ENCODE data around the gene SLC2A6. TPM values are rescaled to one million over a fixed set of nuclear protein-coding genes. Genes with fewer than 3 reads are reported as not detected.

SLC2A6 gene
- total RNA-seq, 1 donor from 2014 or later: 4.0 TPM

DNA sequence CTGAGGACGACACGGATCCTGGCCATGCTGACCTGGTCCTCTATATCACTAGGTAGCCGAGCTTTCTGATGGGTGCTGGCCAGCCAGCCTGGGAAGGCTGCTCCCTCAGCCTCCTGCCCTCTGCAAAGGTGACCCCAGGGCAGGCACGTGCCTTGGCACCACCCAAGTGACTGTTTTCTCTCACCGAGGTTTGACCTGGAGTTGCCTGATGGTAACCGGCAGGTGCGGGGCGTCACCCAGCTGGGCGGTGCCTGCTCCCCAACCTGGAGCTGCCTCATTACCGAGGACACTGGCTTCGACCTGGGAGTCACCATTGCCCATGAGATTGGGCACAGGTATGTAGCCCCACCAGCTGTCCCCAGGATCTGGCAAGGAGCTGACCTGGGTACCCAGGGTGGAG, 52.9 kb downstream of the SLC2A6 start:
- Mint-ChIP-seq H3K4me1 (peaks cover 11% of the 10 kb centered on the region), H3K27me3 (peaks cover 26% of the 10 kb centered on the region), H3K36me3 (ENCODE audit: low read depth) (no peaks in the 10 kb centered on the region), H3K27ac (no peak overlapping the region), H3K4me3 (no peak overlapping the region), H3K9me3 (no peaks in the 10 kb centered on the region)
- intact Hi-C loops (cut with micrococcal nuclease): no loop called here
- DNase-seq: no peak

DNA sequence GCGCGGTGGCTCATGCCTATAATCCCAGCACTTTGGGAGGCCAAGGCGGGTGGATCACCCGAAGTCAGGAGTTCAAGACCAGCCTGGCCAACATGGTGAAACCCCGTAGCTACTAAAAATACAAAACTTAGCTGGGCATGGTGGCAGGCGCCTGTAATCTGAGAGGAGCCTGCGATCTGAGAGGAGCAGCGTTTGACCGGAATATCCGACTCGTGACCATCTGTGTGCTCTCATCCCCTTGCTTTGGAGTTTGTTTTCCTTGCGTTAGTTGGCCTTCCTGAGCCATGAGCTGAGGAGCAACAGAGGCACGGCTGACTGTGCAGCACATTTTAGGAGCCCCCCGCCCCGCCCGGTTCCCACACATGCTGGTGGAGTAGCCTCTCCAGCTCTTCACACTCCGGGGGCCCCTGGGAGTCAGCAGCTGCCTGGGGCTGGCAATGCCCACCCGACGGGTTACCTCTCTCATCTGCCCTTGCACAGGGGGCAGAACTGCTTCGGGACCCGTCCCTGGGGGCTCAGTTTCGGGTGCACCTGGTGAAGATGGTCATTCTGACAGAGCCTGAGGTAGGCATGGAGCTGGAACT, 53.8 kb downstream of the SLC2A6 start:
- Mint-ChIP-seq H3K9me3 (no peaks in the 10 kb centered on the region), H3K36me3 (ENCODE audit: low read depth) (no peaks in the 10 kb centered on the region), H3K4me1 (peaks cover 13% of the 10 kb centered on the region), H3K27ac (no peak overlapping the region), H3K27me3 (peaks cover 23% of the 10 kb centered on the region), H3K4me3 (no peak overlapping the region)
- intact Hi-C loops (cut with micrococcal nuclease): no loop called here
- DNase-seq: no peak

DNA sequence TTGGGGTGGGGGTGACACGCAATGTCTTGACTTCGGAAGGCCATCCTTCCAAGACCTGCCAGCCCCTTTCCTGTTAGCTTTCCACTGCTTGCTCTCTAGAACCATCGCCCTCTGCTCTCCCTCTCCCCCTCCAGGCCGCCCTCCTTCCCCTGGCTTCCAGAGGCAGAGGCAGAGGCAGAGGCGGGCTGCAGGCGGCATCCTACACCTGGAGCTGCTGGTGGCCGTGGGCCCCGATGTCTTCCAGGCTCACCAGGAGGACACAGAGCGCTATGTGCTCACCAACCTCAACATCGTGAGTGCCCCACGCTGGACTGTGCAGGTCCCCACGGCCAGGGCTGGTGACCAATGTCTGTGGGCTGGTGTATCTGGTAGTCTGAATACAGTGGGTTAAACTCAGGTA, 54.7 kb downstream of the SLC2A6 start:
- Mint-ChIP-seq H3K9me3 (no peaks in the 10 kb centered on the region), H3K27me3 (peaks cover 19% of the 10 kb centered on the region), H3K4me1 (peaks cover 15% of the 10 kb centered on the region), H3K4me3 (no peak overlapping the region), H3K27ac (no peak overlapping the region), H3K36me3 (ENCODE audit: low read depth) (no peaks in the 10 kb centered on the region)
- intact Hi-C loops (cut with micrococcal nuclease): loop anchor here (5.0 kb wide), 1 partner anchor 33 kb away; the partner anchor contains the start of gene CACFD1
- no peak for DNase-seq

- Mint-ChIP-seq H3K27ac (no peak overlapping the region), H3K4me1 (peaks cover 24% of the 10 kb centered on the region), H3K36me3 (ENCODE audit: low read depth) (no peaks in the 10 kb centered on the region), H3K4me3 (no peak overlapping the region), H3K9me3 (no peaks in the 10 kb centered on the region), H3K27me3 (peaks cover 18% of the 10 kb centered on the region)
- no peak for DNase-seq
- intact Hi-C loops (cut with micrococcal nuclease): loop anchor here (5.0 kb wide), 1 partner anchor 34 kb away; the partner anchor contains the start of gene CACFD1
Observed at GRCh38 chr9:133423216-133423615, 55.7 kb downstream of the SLC2A6 start.

DNA sequence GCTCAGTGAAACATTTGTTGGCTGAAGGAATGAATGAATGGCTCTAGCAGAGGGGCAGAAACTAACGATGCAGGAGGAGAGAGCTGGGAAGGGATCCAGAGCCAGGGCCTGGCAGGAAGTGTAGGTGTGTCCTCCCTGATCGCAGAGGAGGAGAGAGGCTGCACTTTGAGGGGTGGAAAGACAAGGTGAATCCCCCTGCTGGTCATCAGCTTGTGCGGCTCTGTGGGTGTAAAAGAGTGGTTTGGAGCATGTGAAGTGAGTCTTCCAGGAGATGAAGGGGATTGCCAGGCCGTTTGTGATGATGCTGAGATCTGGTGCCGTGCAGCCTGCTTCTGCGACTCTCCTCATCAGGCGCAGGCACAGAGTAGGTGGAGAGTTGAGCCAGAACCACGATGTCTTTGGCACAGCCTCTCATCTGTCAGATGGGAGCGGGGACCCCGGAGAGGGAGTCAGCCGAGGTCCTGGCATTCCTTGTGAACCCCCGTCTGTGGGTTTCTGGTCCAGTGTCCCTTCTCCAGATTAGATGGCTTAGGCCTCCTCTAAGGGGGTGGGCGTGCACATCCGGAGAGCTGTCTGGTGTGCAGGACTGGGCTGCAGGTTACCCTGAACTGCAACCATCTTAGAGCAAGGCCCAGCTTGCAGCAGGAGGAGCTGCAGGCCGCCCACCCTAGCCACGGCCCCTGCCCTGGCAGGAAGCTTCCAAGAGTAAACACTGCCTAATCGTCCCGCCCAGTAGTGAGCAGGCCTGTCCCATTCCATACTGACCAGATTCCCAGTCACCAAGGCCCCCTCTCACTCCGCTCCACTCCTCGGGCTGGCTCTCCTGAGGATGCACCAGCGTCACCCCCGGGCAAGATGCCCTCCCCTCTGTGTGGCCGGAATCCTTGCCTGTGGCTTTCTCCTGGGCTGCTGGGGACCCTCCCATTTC, 57.0 kb downstream of the SLC2A6 start, which contains the start of gene ADAMTS13:
ADAMTS13 (plus strand) TSS at position 753 of the 928 bp plus-strand sequence; CDS start at position 830, 77 bp downstream.
- intact Hi-C loops (cut with micrococcal nuclease): loop anchor here (5.0 kb wide), 1 partner anchor 35 kb away; the partner anchor contains the start of gene CACFD1
- peak; percentile 75 for DNase-seq
- H3K27ac Mint-ChIP-seq: peak within 1 kb of the TSS; percentile 82
- peaks cover 22% of the 10 kb centered on the region for H3K4me1 Mint-ChIP-seq
- H3K4me3 Mint-ChIP-seq: peak within 1 kb of the TSS; percentile 33
- no peaks in the 10 kb centered on the region for H3K9me3 Mint-ChIP-seq
- H3K36me3 Mint-ChIP-seq (ENCODE audit: low read depth): peaks cover 7% of the 10 kb centered on the region
- peaks cover 5% of the 10 kb centered on the region for H3K27me3 Mint-ChIP-seq

Other genes starting within 250 kb of the SLC2A6 start
- gene ABO, start 203.9 kb downstream of the SLC2A6 start, total RNA-seq: 0.36 and 0.58 TPM in 2 replicates
- 27.4 and 28.8 TPM in 2 replicates for gene SURF6, start 142.9 kb downstream of the SLC2A6 start, total RNA-seq
- 39.5 and 45.0 TPM in 2 replicates for gene MED22, start 131.0 kb downstream of the SLC2A6 start, total RNA-seq
- 2,650 and 2,658 TPM in 2 replicates for gene RPL7A, start 130.9 kb downstream of the SLC2A6 start, total RNA-seq
- 29.8 and 33.2 TPM in 2 replicates for gene SURF1, start 122.6 kb downstream of the SLC2A6 start, total RNA-seq
- gene SURF2, start 122.5 kb downstream of the SLC2A6 start, total RNA-seq: 28.5 and 29.3 TPM in 2 replicates
- 235 and 240 TPM in 2 replicates for gene SURF4, start 103.0 kb downstream of the SLC2A6 start, total RNA-seq
- 0.16 and 0.33 TPM in 2 replicates for gene STKLD1, start 102.7 kb downstream of the SLC2A6 start, total RNA-seq
- 39.9 and 42.3 TPM in 2 replicates for gene REXO4, start 61.1 kb downstream of the SLC2A6 start, total RNA-seq
- gene ADAMTS13, start 56.7 kb downstream of the SLC2A6 start, total RNA-seq: 1.3 and 1.5 TPM in 2 replicates
- gene CACFD1, start 19.1 kb downstream of the SLC2A6 start, total RNA-seq: 0.40 and 0.70 TPM in 2 replicates
- gene MYMK, start 45.9 kb upstream of the SLC2A6 start, total RNA-seq: not detected in 2 replicates
- gene ADAMTSL2, start 55.6 kb upstream of the SLC2A6 start, total RNA-seq: not detected in 2 replicates
- gene FAM163B, start 130.3 kb upstream of the SLC2A6 start, total RNA-seq: not detected in 2 replicates
- gene DBH, start 157.3 kb upstream of the SLC2A6 start, total RNA-seq: not detected in 2 replicates

All from activated CD4-positive, alpha-beta T cell treated with anti-CD3 and anti-CD28 coated beads, Interleukin-2, amount 10 ng/mL, durations not matched to agents 24 days and 14 days (primary cell).